ENCODE results near the gene KRT83. TPM values are rescaled to one million over a fixed set of nuclear protein-coding genes. Genes with fewer than 3 reads are reported as not detected.

Gene KRT83
- total RNA-seq, 4 donors from 2014 or later: 0.21 TPM; not detected in 3

- intact Hi-C loops (cut with DNase I; ENCODE audit: low total_unique reads): no loop called here
- Histone ChIP-seq H3K27ac (no peak overlapping the region), H3K4me3 (no peak overlapping the region), H3K36me3 (no peaks in the 10 kb centered on the region), H3K9me3 (no peaks in the 10 kb centered on the region), H3K27me3 (no peaks in the 10 kb centered on the region), H3K4me1 (no peaks in the 10 kb centered on the region)
- no peak for TF ChIP-seq CTCF (IDR thresholded peaks at IDR 0.05)
- no peak for TF ChIP-seq POLR2A (IDR thresholded peaks at IDR 0.05)
- DNase-seq: no peak
These were observed 33.0 kb upstream of the KRT83 start for GRCh38 chr12:52354200-52354599.

DNA sequence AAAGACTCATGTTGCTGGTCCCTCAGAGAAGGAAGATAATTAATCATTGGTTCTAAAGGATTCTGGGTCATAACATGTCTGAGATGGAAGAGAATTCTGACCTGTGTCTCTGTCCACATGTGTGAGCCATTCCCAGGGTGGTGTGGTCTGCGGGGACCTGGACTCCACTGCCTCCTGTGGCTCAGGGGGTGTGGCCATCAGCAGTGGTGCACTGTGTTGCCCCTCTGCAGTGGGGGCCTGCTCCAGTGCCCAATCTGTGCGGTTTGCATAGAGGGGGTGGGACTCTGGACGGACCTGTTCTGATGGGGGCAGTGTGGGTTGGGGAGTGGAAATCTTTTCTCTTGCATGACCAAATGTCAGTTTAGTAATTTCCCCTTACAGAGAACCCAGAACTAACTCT is 32.6 kb upstream of the KRT83 start:
- intact Hi-C loops (cut with DNase I; ENCODE audit: low total_unique reads): no loop called here
- Histone ChIP-seq H3K27me3 (no peaks in the 10 kb centered on the region), H3K4me1 (no peaks in the 10 kb centered on the region), H3K9me3 (no peaks in the 10 kb centered on the region), H3K27ac (no peak overlapping the region), H3K4me3 (no peak overlapping the region), H3K36me3 (no peaks in the 10 kb centered on the region)
- DNase-seq: no peak
- TF ChIP-seq CTCF (IDR thresholded peaks at IDR 0.05) (no peak), POLR2A (IDR thresholded peaks at IDR 0.05) (no peak)

DNA sequence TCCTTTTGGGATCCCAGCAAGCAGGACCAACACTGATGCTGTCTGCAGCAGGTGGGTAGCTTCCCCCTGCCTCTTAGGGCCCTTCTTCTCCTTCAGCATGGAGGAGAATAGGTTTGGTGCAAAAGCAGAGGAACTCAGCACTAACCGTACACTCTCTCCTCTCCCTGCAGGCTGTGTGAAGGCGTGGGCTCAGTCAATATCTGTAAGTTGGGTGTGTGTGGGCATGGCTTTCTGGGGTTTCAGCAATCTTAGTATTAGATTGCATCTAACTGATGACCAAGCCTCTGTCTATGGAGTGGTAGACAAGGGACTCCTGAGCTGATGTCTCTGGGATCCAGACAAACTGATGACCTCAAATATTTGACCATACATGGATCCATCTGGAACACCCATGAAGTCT is 31.8 kb upstream of the KRT83 start:
- Histone ChIP-seq H3K9me3 (no peaks in the 10 kb centered on the region), H3K27me3 (no peaks in the 10 kb centered on the region), H3K4me3 (no peak overlapping the region), H3K27ac (no peak overlapping the region), H3K4me1 (no peaks in the 10 kb centered on the region), H3K36me3 (no peaks in the 10 kb centered on the region)
- TF ChIP-seq CTCF (IDR thresholded peaks at IDR 0.05) (no peak), POLR2A (IDR thresholded peaks at IDR 0.05) (no peak)
- intact Hi-C loops (cut with DNase I; ENCODE audit: low total_unique reads): no loop called here
- no peak for DNase-seq

- intact Hi-C loops (cut with DNase I; ENCODE audit: low total_unique reads): no loop called here
- Histone ChIP-seq H3K9me3 (no peaks in the 10 kb centered on the region), H3K4me3 (no peak overlapping the region), H3K36me3 (no peaks in the 10 kb centered on the region), H3K4me1 (no peaks in the 10 kb centered on the region), H3K27me3 (no peaks in the 10 kb centered on the region), H3K27ac (no peak overlapping the region)
- DNase-seq: no peak
- TF ChIP-seq CTCF (IDR thresholded peaks at IDR 0.05): no peak
- no peak for TF ChIP-seq POLR2A (IDR thresholded peaks at IDR 0.05)
These were observed 30.2 kb upstream of the KRT83 start for GRCh38 chr12:52351196-52352059.

DNA sequence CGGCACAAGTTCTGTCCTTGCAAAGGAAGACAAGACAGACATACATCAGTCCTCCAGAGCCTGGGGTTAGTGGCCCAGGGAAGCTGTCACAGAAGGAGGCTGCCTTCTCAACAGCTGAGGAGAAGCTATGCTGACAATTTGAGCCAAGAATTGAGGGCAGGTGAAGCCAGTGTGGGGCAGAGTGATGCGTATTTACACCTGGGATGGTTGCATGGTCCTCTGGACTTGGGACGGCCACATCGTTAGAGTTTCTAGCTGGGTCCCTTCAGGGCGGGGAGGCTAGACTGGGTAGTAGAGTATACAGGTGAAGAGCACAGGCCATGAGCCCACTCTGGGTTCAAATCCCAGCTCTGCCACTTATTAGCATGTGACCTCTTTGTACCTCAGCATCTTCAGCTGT is 29.6 kb upstream of the KRT83 start:
- H3K27me3 ChIP-seq: no peaks in the 10 kb centered on the region
- no peaks in the 10 kb centered on the region for H3K9me3 ChIP-seq
- H3K36me3 ChIP-seq: no peaks in the 10 kb centered on the region
- no peak overlapping the region for H3K4me3 ChIP-seq
- no peaks in the 10 kb centered on the region for H3K4me1 ChIP-seq
- TF ChIP-seq CTCF (IDR thresholded peaks at IDR 0.05) (no peak), POLR2A (IDR thresholded peaks at IDR 0.05) (no peak)
- intact Hi-C loops (cut with DNase I; ENCODE audit: low total_unique reads): no loop called here
- H3K27ac ChIP-seq: no peak overlapping the region
- DNase-seq: no peak

Measured in uterus (tissue), 4 donors.